Cardiac fibroblast (primary cell): ENCODE measurements around the gene TLCD3B.

Experiments
- DNase-seq, 2 donors: peaks; one replicate each; pipeline versions ENCODE4 v3.0.0 to v3.0.0-alpha.2; 2010; ENCODE audit warnings: low read depth in 2 of 2
- H3K4me3 ChIP-seq, 2 donors: replicated peaks in 1 of 2; 1 replicate in 1 of 2; 2 replicates in 1 of 2; pipeline ENCODE4 v1.5.1; 2011; ENCODE audit warnings: low read depth in 2 of 2, low read length in 2 of 2, mild to moderate bottlenecking in 2 of 2, moderate library complexity in 1 of 2
- CTCF ChIP-seq: IDR thresholded peaks from one replicate; pipeline ENCODE4 v1.5.1; 2011; ENCODE audit warnings: low read depth, mild to moderate bottlenecking, low read length, inconsistent platforms

The TLCD3B gene

GRCh38 chr16:29975811-29976511 is 55.1 kb downstream of the TLCD3B start:
- DNase-seq: no peak
- TF ChIP-seq CTCF: no peak
- H3K4me3 ChIP-seq: peak overlapping the region; percentile 92 to 95

- no peak for TF ChIP-seq CTCF
- no peak for DNase-seq
Measured at GRCh38 chr16:29975134-29975538, 55.9 kb downstream of the TLCD3B start.

More at GRCh38 chr16:29975134-29975538, 55.9 kb downstream of the TLCD3B start:
- H3K4me3 ChIP-seq: peak overlapping the region; percentile 92 to 95
